IPS DF 6.9 (cell line): ENCODE data around the gene EPB42.
"Not testable (repeated sequence)": the region's sequence is repeated elsewhere in the genome, so short reads cannot be mapped to it uniquely, and the experiment has no call there.

Source experiments
- DNase-seq: peaks from one replicate; pipeline ENCODE4 v3.0.0-alpha.2; 2013; ENCODE audit warnings: low read depth, low spot score
- H3K27ac ChIP-seq: one replicate; pipeline ENCODE4 v1.5.1; 2013; ENCODE audit warnings: low read length, control low read depth
- H3K27me3 ChIP-seq: 2 replicates; pipeline ENCODE4 v1.6.1; 2013; ENCODE audit warnings: mild to moderate bottlenecking, low read length; ENCODE audit not compliant: control insufficient read depth, insufficient read depth
- H3K36me3 ChIP-seq: 2 replicates; pipeline ENCODE4 v1.6.1; 2013; ENCODE audit warnings: low read length; ENCODE audit not compliant: control insufficient read depth, insufficient read depth
- H3K4me1 ChIP-seq: 2 replicates; pipeline ENCODE4 v1.6.1; 2013; ENCODE audit warnings: low read length; ENCODE audit not compliant: control insufficient read depth, insufficient read depth
- H3K4me3 ChIP-seq: 2 replicates; pipeline ENCODE4 v1.5.1; 2013; ENCODE audit warnings: mild to moderate bottlenecking, low read length
- H3K9me3 ChIP-seq: 2 replicates; pipeline ENCODE4 v1.6.1; 2013; ENCODE audit warnings: low read length, inconsistent platforms; ENCODE audit not compliant: control insufficient read depth, insufficient read depth
- WGBS: extraction: QIAGEN DNeasy Blood & Tissue Kit; methylation state at CpG from one replicate; pipeline ENCODE4 v1.1.7; 2013; ENCODE audit warnings: mixed read lengths, missing lambda C conversion rate; ENCODE audit not compliant: insufficient read length, insufficient coverage; 5-methylcytosine and 5-hydroxymethylcytosine counted together

The EPB42 gene

GRCh38 chr15:43199945-43200488, 20.8 kb downstream of the EPB42 start:
- Histone ChIP-seq H3K9me3 (no peaks in the 10 kb centered on the region; the same call in 1 of the 2 replicates), H3K4me1 (no peaks in the 10 kb centered on the region), H3K4me3 (no peak overlapping the region), H3K27me3 (no peaks in the 10 kb centered on the region), H3K36me3 (no peaks in the 10 kb centered on the region), H3K27ac (no peak overlapping the region)
- DNase-seq: no peak
- WGBS: no CpG with 5 or more reads among the region's 3 CpGs

- H3K27me3 ChIP-seq: no peaks in the 10 kb centered on the region
- DNase-seq: no peak
- H3K4me1 ChIP-seq: no peaks in the 10 kb centered on the region
- H3K9me3 ChIP-seq: no peaks in the 10 kb centered on the region; the same call in 1 of the 2 replicates
- H3K36me3 ChIP-seq: no peaks in the 10 kb centered on the region
- H3K4me3 ChIP-seq: no peak overlapping the region
- no CpG with 5 or more reads among the region's 3 CpGs for WGBS
- H3K27ac ChIP-seq: no peak overlapping the region
These were observed 21.8 kb downstream of the EPB42 start for GRCh38 chr15:43198992-43199391.

- not testable (repeated sequence) for H3K27ac ChIP-seq, DNase-seq, H3K27me3 ChIP-seq, H3K9me3 ChIP-seq, H3K4me3 ChIP-seq, H3K4me1 ChIP-seq, H3K36me3 ChIP-seq
- no CpG with 5 or more reads among the region's 4 CpGs for WGBS
These were observed 22.3 kb downstream of the EPB42 start for GRCh38 chr15:43198556-43198955.

GRCh38 chr15:43197773-43198172, 23.0 kb downstream of the EPB42 start:
- no CpG with 5 or more reads among the region's 3 CpGs for WGBS
- not testable (repeated sequence) for H3K27ac ChIP-seq, DNase-seq, H3K4me3 ChIP-seq, H3K27me3 ChIP-seq, H3K9me3 ChIP-seq, H3K4me1 ChIP-seq, H3K36me3 ChIP-seq

- Histone ChIP-seq H3K36me3 (no peaks in the 10 kb centered on the region), H3K27me3 (no peaks in the 10 kb centered on the region), H3K4me3 (no peak overlapping the region), H3K4me1 (no peaks in the 10 kb centered on the region), H3K9me3 (no peaks in the 10 kb centered on the region; the same call in 1 of the 2 replicates), H3K27ac (no peak overlapping the region)
- WGBS: no CpG with 5 or more reads among the region's 10 CpGs
- no peak for DNase-seq
These were observed 23.9 kb downstream of the EPB42 start for GRCh38 chr15:43196760-43197548.

GRCh38 chr15:43194795-43195194, 26.0 kb downstream of the EPB42 start:
- H3K27ac ChIP-seq: no peak overlapping the region
- no CpG with 5 or more reads among the region's 2 CpGs for WGBS
- H3K4me3 ChIP-seq: no peak overlapping the region
- no peaks in the 10 kb centered on the region for H3K4me1 ChIP-seq
- H3K36me3 ChIP-seq: no peaks in the 10 kb centered on the region; the same call in 1 of the 2 replicates
- H3K27me3 ChIP-seq: no peaks in the 10 kb centered on the region
- DNase-seq: no peak
- H3K9me3 ChIP-seq: no peaks in the 10 kb centered on the region; the same call in 1 of the 2 replicates

- no peak overlapping the region for H3K27ac ChIP-seq
- no peak overlapping the region for H3K4me3 ChIP-seq
- H3K4me1 ChIP-seq: no peaks in the 10 kb centered on the region
- no peak for DNase-seq
- WGBS: no CpG with 5 or more reads among the region's 2 CpGs
- H3K27me3 ChIP-seq: no peaks in the 10 kb centered on the region
- H3K9me3 ChIP-seq: no peaks in the 10 kb centered on the region
- no peaks in the 10 kb centered on the region; the same call in 1 of the 2 replicates for H3K36me3 ChIP-seq
These were observed 27.1 kb downstream of the EPB42 start for GRCh38 chr15:43193710-43194109.

GRCh38 chr15:43190178-43190577, 30.6 kb downstream of the EPB42 start:
- no peaks in the 10 kb centered on the region; the same call in 1 of the 2 replicates for H3K36me3 ChIP-seq
- DNase-seq: no peak
- no peaks in the 10 kb centered on the region for H3K27me3 ChIP-seq
- no peak overlapping the region for H3K27ac ChIP-seq
- H3K4me3 ChIP-seq: no peak overlapping the region
- H3K4me1 ChIP-seq: no peaks in the 10 kb centered on the region
- no peaks in the 10 kb centered on the region for H3K9me3 ChIP-seq
- no CpG with 5 or more reads among the region's 1 CpG for WGBS

- H3K4me3 ChIP-seq: no peak overlapping the region
- H3K36me3 ChIP-seq: no peaks in the 10 kb centered on the region; the same call in 1 of the 2 replicates
- no peak for DNase-seq
- H3K4me1 ChIP-seq: no peaks in the 10 kb centered on the region
- no peak overlapping the region for H3K27ac ChIP-seq
- no peaks in the 10 kb centered on the region for H3K9me3 ChIP-seq
- no CpG with 5 or more reads among the region's 2 CpGs for WGBS
- no peaks in the 10 kb centered on the region for H3K27me3 ChIP-seq
These were observed 31.5 kb downstream of the EPB42 start for GRCh38 chr15:43189296-43189695.

- Histone ChIP-seq H3K36me3 (no peaks in the 10 kb centered on the region; the same call in 1 of the 2 replicates), H3K27me3 (no peaks in the 10 kb centered on the region), H3K9me3 (no peaks in the 10 kb centered on the region), H3K4me1 (no peaks in the 10 kb centered on the region), H3K4me3 (no peak overlapping the region), H3K27ac (no peak overlapping the region)
- DNase-seq: no peak
- no CpG with 5 or more reads among the region's 2 CpGs for WGBS
These were observed 33.2 kb downstream of the EPB42 start for GRCh38 chr15:43187544-43188155.
